Psoas muscle (tissue), 8 donors: ENCODE data around the gene TNIP1. TPM values are rescaled to one million over a fixed set of nuclear protein-coding genes. Genes with fewer than 3 reads are reported as not detected.

Source experiments
- ATAC-seq, 4 donors: fragments of 200-7000 bp; cut with Tn5 transposase; one replicate each; pipeline ENCODE4 v1.9.1; 2020; ENCODE audit warnings: moderate library complexity in 3 of 4, mild to moderate bottlenecking in 2 of 4
- DNase-seq, 2 donors: peaks; one replicate each; pipeline ENCODE4 v3.0.0-alpha.2; 2020
- H3K27ac ChIP-seq: fragments of 200-600 bp; one replicate; pipeline ENCODE4 v1.8.0; 2022
- H3K27me3 ChIP-seq, 3 donors: fragments of 200-600 bp in 1 of 3; one replicate each; pipeline versions ENCODE4 v1.6.1 to v1.8.0; 2013 to 2022; ENCODE audit warnings: low read length in 2 of 3, mild to moderate bottlenecking in 2 of 3, moderate library complexity in 1 of 3; ENCODE audit not compliant: insufficient read depth in 3 of 3
- H3K36me3 ChIP-seq, 2 donors: fragments of 200-600 bp in 1 of 2; one replicate each; pipeline versions ENCODE4 v1.6.1 to v1.8.0; 2013 to 2022; ENCODE audit warnings: low read depth in 1 of 2, mild to moderate bottlenecking in 1 of 2, moderate library complexity in 1 of 2; ENCODE audit not compliant: insufficient read depth in 1 of 2
- H3K4me1 ChIP-seq: fragments of 200-600 bp; one replicate; pipeline ENCODE4 v1.8.0; 2022
- H3K4me3 ChIP-seq: fragments of 200-600 bp; one replicate; pipeline ENCODE4 v1.8.0; 2022; ENCODE audit warnings: mild to moderate bottlenecking
- H3K9me3 ChIP-seq: fragments of 200-600 bp; one replicate; pipeline ENCODE4 v1.8.0; 2022
- WGBS, 3 donors: extraction: QIAGEN DNeasy Blood & Tissue Kit; methylation state at CpG; one replicate each; pipeline versions ENCODE4 v1.1.6 to v1.1.7; 2013; 5-methylcytosine and 5-hydroxymethylcytosine counted together
- intact Hi-C, 2 donors: fragments of 100-400 bp; cut with DNase I; formaldehyde crosslinking; loops; one replicate each; pipeline versions ENCODE4 v1.11.0 to v1.14.2; 2022
- polyA plus RNA-seq, 3 donors: library from polyadenylated mRNA; stranded (reverse); fragments of 200-250 nt; gene quantifications; one replicate each; pipeline ENCODE4 v1.2.3, GENCODE V29; 2013
- total RNA-seq, 4 donors: library from RNA; stranded (reverse); fragmentation: NEBNext Ultra II Directional in 2 of 4; extraction: Animal tissue kit (Norgen Biotek cat#: 25700) in 2 of 4; gene quantifications; one replicate each; pipeline versions ENCODE4 v1.2.1 to v1.2.4, GENCODE V29; 2021 to 2023
- TF ChIP-seq, protein P1 (sequence below): fragments of 200-600 bp; IDR thresholded peaks from one replicate; pipeline ENCODE4 v1.8.0; 2022; ENCODE audit warnings: antibody characterized with exemption
- donor health status: healthy with polysubstance abuse.
- donor health status: DM: no; HTN: no; CAD: no; lungs with moderate emphysema.
- donor health status: Bipolar disorder and iron deficiency.
- donor health status: healthy.
- donor health status: DM: yes; HTN: yes; CAD: no.
- donor health status: DM: no; HTN: no; CAD: no.
- donor health status: DM: no; HTN: no; CAD: no.
- donor health status: DM: yes; HTN: yes; CAD: no.

Gene TNIP1
- total and polyA plus RNA-seq, 7 donors = 55.5 to 218 (median 141) TPM

DNA sequence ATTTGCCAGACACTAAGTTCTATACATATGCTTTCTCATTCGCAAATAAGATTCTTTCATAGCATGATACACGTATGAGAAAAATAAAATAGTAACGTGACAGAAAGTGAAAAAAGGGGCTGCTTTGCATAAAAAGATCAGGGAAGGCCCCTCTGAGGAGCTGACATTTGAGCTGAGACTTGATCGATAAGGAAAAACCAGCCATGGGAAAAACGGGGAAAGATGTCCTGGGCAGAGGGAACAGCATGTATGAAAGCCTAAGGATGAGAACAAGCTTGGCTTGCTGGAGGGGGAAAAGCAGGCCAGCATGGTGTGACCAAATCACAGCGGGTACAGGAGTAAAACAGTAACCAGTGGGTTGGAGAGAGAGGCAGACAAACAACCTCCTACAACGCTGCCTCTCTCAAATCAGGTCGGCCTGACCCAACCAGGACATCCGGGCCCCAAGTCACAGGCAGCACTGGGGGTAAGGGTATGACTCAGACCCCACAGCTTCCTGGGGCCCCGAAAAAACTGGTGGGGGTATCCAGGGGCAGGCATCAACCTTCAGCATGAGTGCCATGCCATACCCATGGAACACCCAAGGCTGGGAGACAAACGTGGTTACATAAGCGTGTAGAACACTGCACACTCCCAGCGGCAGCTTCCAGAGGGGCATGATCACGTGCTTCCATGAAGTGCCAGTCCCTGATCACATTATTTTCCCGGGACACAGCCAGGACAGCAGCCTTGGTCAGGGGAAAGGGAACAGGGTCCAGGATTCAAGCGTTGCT, 2.2 kb downstream of the TNIP1 start:
- ATAC-seq (no peak), DNase-seq (peak; percentile 11 to 54)
- intact Hi-C loops = loop anchor here in 1 of 2 donors (2.0 kb wide), 1 partner anchor 14 kb away; no protein-coding TSS in a partner anchor
- H3K27me3 ChIP-seq = no peaks in the 10 kb centered on the region
- TF ChIP-seq, protein P1, sequence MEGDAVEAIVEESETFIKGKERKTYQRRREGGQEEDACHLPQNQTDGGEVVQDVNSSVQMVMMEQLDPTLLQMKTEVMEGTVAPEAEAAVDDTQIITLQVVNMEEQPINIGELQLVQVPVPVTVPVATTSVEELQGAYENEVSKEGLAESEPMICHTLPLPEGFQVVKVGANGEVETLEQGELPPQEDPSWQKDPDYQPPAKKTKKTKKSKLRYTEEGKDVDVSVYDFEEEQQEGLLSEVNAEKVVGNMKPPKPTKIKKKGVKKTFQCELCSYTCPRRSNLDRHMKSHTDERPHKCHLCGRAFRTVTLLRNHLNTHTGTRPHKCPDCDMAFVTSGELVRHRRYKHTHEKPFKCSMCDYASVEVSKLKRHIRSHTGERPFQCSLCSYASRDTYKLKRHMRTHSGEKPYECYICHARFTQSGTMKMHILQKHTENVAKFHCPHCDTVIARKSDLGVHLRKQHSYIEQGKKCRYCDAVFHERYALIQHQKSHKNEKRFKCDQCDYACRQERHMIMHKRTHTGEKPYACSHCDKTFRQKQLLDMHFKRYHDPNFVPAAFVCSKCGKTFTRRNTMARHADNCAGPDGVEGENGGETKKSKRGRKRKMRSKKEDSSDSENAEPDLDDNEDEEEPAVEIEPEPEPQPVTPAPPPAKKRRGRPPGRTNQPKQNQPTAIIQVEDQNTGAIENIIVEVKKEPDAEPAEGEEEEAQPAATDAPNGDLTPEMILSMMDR = no peak
- peak overlapping the region; percentile 98 for H3K4me3 ChIP-seq
- no peaks in the 10 kb centered on the region for H3K9me3 ChIP-seq
- H3K36me3 ChIP-seq = peaks cover 0 to 10% of the 10 kb centered on the region in 2 donors
- peak overlapping the region; percentile 99 for H3K27ac ChIP-seq
- peaks cover 80% of the 10 kb centered on the region for H3K4me1 ChIP-seq
- 33 to 54% (median 40%) methylated on average over 16 of the region's 16 CpGs for WGBS, 3 donors

DNA sequence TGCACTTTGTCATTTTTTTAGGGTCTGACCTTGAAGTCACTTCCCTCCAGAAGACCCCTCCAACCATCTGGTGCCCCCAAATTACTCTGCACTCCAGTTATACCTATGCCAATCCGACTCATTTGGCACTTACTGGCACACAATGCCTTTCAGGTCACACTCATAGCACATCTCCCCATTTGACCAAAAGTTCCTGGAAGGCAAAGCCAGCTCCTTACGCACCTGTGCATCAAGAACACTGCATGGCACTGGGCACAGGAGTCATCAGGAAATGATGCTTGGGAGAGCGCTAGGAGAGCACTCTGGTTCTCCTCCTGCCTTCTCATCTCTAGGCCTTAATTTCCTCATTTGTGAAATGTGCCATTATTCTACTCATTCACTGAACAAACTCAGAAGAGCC, 2.9 kb downstream of the TNIP1 start:
- TF ChIP-seq, protein P1 = no peak
- peaks cover 0 to 10% of the 10 kb centered on the region in 2 donors for H3K36me3 ChIP-seq
- H3K27me3 ChIP-seq = no peaks in the 10 kb centered on the region
- DNase-seq = no peak
- intact Hi-C loops = loop anchor here in 1 of 2 donors (2.0 kb wide), 1 partner anchor 13 kb away; no protein-coding TSS in a partner anchor
- peaks cover 73% of the 10 kb centered on the region for H3K4me1 ChIP-seq
- peak overlapping the region; percentile 98 for H3K4me3 ChIP-seq
- ATAC-seq = no peak
- WGBS, 3 donors = 77 to 88% (median 85%) methylated on average over 3 of the region's 3 CpGs
- peak overlapping the region; percentile 99 for H3K27ac ChIP-seq
- no peaks in the 10 kb centered on the region for H3K9me3 ChIP-seq

DNA sequence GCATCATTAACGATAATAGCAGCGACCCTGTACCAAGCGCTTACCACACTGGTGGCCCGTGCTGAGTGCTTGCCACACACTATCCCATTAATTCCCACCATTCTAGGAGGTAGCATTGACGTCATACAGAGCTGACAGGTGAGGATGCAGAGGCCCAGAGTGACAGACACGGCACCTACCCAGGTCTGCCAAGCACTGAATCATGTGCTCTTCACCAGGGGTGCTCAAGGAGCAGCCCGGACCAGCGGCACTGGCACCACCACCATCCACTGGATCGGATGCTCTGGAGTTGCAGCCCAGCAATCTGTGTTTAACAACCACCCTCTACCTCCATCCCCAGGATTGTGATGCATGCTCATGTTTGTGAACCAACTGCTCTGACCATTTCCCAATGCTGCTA, 3.4 kb downstream of the TNIP1 start:
- Histone ChIP-seq H3K27me3 (no peaks in the 10 kb centered on the region), H3K4me1 (peaks cover 72% of the 10 kb centered on the region), H3K27ac (peak overlapping the region; percentile 99), H3K36me3 (peaks cover 0 to 10% of the 10 kb centered on the region in 2 donors), H3K9me3 (no peaks in the 10 kb centered on the region), H3K4me3 (no peak overlapping the region)
- WGBS, 3 donors = 78 to 93% (median 82%) methylated on average over 9 of the region's 9 CpGs
- intact Hi-C loops = no loop called here
- ATAC-seq (no peak), DNase-seq (peak in 1 of 2 donors; percentile 9)
- TF ChIP-seq, protein P1 = no peak

DNA sequence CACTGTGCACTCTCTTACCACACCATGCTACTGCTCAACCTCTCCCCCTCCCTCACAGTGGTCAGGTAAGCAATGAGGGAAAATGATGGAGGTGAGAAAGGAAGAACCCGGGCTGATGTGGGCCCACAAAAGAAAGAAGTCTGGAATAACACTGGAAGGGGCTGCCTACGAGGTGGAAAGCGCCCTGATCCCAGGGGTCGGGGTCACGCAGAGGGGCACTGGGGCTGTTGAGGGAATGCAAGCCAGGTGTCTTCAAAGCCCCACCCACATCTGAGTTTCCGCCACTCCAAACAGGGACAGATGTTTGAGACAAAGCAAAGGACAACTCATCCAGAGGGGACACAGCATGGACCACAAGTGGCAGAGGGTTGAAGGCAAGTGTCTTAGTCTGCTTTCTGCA, 4.2 kb downstream of the TNIP1 start:
- Histone ChIP-seq H3K36me3 (peaks cover 0 to 10% of the 10 kb centered on the region in 2 donors), H3K4me3 (no peak overlapping the region), H3K9me3 (no peaks in the 10 kb centered on the region), H3K4me1 (peaks cover 72% of the 10 kb centered on the region), H3K27ac (peak overlapping the region; percentile 78), H3K27me3 (no peaks in the 10 kb centered on the region)
- 91 to 94% (median 94%) methylated on average over 6 of the region's 6 CpGs for WGBS, 3 donors
- intact Hi-C loops = no loop called here
- DNase-seq (peak in 1 of 2 donors; percentile 6), ATAC-seq (no peak)
- TF ChIP-seq, protein P1 = no peak
